ENCODE data around the gene FANCF. TPM values are rescaled to one million over a fixed set of nuclear protein-coding genes. Genes with fewer than 3 reads are reported as not detected.

Gene FANCF
- total RNA-seq, 1 donor from 2014 or later: 13.4 TPM

- no peaks in the 10 kb centered on the region for H3K27me3 ChIP-seq (ENCODE audit: control insufficient read depth, insufficient read depth, low read length)
- no peak for TF ChIP-seq CTCF (IDR thresholded peaks at IDR 0.05; ENCODE audit: insufficient read depth, low read length, severe bottlenecking)
- no peaks in the 10 kb centered on the region for H3K36me3 ChIP-seq (ENCODE audit: control insufficient read depth, insufficient read depth, low read length)
- H3K4me3 ChIP-seq (ENCODE audit: low read depth, low read length): no peak overlapping the region
- FAIRE-seq (no peak), DNase-seq (ENCODE audit: low read depth) (no peak)
These were observed 21.7 kb downstream of the FANCF start for GRCh38 chr11:22603933-22604332.

DNA sequence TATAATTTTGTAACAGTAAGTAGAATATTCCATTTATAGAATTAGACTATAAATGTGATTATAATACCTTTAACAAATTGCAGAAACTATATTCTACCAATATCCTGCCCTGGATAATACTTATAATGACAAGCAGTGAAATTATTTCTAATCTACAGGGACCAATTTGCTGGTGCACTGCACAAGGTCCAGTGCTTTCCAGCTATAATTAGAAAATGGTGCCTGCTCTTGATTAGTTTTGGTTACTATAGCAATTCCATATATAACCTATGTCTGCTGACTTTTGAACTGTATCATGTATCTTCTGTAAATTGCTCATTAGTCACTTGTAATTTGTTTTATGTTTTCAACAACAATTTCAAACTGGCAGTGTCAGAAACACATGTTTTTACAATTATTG, 23.1 kb downstream of the FANCF start:
- no peaks in the 10 kb centered on the region for H3K36me3 ChIP-seq (ENCODE audit: control insufficient read depth, insufficient read depth, low read length)
- H3K4me3 ChIP-seq (ENCODE audit: low read depth, low read length): no peak overlapping the region
- no peak for TF ChIP-seq CTCF (IDR thresholded peaks at IDR 0.05; ENCODE audit: insufficient read depth, low read length, severe bottlenecking)
- no peaks in the 10 kb centered on the region for H3K27me3 ChIP-seq (ENCODE audit: control insufficient read depth, insufficient read depth, low read length)
- no peak for FAIRE-seq
- no peak for DNase-seq (ENCODE audit: low read depth)

GRCh38 chr11:22599458-22599857, 26.2 kb downstream of the FANCF start:
- no peak for TF ChIP-seq CTCF (IDR thresholded peaks at IDR 0.05; ENCODE audit: insufficient read depth, low read length, severe bottlenecking)
- Histone ChIP-seq H3K36me3 (ENCODE audit: control insufficient read depth, insufficient read depth, low read length) (no peaks in the 10 kb centered on the region), H3K4me3 (ENCODE audit: low read depth, low read length) (no peak overlapping the region), H3K27me3 (ENCODE audit: control insufficient read depth, insufficient read depth, low read length) (no peaks in the 10 kb centered on the region)
- DNase-seq (ENCODE audit: low read depth) (no peak), FAIRE-seq (no peak)

DNA sequence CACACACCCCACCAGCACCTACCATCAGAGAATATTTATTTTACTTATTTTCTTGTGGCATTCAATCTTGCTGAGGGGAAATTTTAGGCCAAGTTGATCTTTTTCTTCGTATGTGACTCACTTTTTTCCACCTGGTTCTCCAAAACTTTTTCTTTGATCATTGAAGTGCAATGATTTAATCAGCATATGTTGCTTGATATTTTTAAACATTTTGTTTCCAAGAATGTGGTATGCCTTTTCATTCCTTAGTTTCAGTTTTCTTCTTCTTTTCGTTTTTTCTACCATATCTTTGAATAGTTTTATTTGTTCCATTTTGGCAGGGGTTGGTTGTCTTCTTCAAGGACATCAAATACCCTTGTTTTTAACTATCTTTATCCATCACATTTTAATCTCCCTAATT, 28.6 kb downstream of the FANCF start:
- H3K27me3 ChIP-seq (ENCODE audit: control insufficient read depth, insufficient read depth, low read length): no peaks in the 10 kb centered on the region
- TF ChIP-seq CTCF (IDR thresholded peaks at IDR 0.05; ENCODE audit: insufficient read depth, low read length, severe bottlenecking): no peak
- H3K36me3 ChIP-seq (ENCODE audit: control insufficient read depth, insufficient read depth, low read length): no peaks in the 10 kb centered on the region
- no peak for DNase-seq (ENCODE audit: low read depth)
- no peak for FAIRE-seq
- H3K4me3 ChIP-seq (ENCODE audit: low read depth, low read length): no peak overlapping the region

- no peak for FAIRE-seq
These were observed 40.6 kb downstream of the FANCF start for GRCh38 chr11:22584976-22585375.

More at GRCh38 chr11:22584976-22585375, 40.6 kb downstream of the FANCF start:
- TF ChIP-seq CTCF (IDR thresholded peaks at IDR 0.05; ENCODE audit: insufficient read depth, low read length, severe bottlenecking): no peak
- Histone ChIP-seq H3K27me3 (ENCODE audit: control insufficient read depth, insufficient read depth, low read length) (no peaks in the 10 kb centered on the region), H3K36me3 (ENCODE audit: control insufficient read depth, insufficient read depth, low read length) (no peaks in the 10 kb centered on the region), H3K4me3 (ENCODE audit: low read depth, low read length) (no peak overlapping the region)
- no peak for DNase-seq (ENCODE audit: low read depth)
